Activated CD4-positive, CD25-positive, alpha-beta regulatory T cell treated with anti-CD3 and anti-CD28 coated beads, Interleukin-2, amount 50 U/mL, for 24 hours (primary cell): Measurements from ENCODE around the gene DMAP1.

Experiments used
- ATAC-seq, 2 donors: fragments of 150-1000 bp; cut with Tn5 transposase; one replicate each; pipeline ENCODE4 v1.10.0; 2021; ENCODE audit warnings: mild to moderate bottlenecking in 1 of 2, moderate library complexity in 1 of 2

The DMAP1 gene

GRCh38 chr1:44229435-44230167 lies 16.3 kb downstream of the DMAP1 start:
- ATAC-seq, result no peak

DNA sequence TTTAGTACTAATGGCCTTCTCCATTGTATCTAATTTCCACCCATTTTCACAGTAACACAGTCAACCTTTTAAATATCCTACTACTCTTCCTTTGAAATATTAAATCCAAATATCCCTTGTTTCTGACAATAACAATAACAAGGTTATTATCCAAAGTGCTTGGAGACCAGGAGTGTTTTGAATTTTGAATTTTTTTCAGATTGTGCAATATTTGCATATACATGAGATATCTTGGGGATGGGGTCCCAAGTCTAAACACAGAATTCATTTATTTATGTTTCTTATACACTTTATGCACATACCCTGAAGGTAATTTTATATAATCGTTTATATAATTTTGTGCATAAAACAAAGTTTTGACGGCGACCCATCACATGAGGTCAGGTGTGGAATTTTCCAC lies 17.5 kb downstream of the DMAP1 start:
- ATAC-seq, result no peak

DNA sequence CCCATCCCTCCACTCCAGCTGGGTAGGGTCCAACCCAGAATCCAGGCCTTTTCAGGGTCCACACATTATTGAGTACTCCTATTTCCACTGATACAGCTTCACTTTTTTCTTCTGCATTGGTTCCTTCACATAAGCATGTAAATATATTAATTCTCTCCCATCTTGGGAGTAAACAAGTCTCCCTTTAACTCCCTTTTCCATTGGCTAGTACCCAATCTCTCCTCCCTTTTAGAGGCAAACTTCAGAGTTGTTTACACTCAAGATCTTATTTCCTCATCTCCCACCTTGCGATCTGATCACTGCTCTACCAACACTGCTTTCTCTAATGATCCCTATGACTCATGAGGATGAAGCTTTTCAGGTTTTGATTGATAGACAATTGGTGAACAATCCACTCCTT lies 20.3 kb downstream of the DMAP1 start:
- no peak for ATAC-seq

DNA sequence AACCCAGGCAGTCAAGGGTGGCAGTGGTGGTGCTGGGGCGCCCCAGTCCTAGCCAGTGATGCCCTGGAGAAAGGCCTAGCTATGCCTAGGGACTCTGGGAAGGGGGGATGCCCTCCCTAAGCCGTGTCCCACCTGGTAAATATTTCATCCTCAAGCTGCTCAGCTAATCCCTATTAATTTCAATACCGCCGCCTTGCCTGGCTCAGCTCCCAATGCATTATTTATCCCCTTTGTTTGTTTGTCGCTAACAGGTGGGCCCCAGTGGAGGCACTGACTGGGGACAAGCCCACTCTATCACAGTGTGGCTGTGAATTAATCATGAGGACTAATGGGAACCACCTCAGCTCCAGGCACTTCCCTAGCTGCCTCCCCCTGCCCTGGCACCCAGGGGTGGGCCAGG lies 22.5 kb downstream of the DMAP1 start:
- no peak for ATAC-seq

- no peak for ATAC-seq
Measured at GRCh38 chr1:44236490-44237272, 23.4 kb downstream of the DMAP1 start.

DNA sequence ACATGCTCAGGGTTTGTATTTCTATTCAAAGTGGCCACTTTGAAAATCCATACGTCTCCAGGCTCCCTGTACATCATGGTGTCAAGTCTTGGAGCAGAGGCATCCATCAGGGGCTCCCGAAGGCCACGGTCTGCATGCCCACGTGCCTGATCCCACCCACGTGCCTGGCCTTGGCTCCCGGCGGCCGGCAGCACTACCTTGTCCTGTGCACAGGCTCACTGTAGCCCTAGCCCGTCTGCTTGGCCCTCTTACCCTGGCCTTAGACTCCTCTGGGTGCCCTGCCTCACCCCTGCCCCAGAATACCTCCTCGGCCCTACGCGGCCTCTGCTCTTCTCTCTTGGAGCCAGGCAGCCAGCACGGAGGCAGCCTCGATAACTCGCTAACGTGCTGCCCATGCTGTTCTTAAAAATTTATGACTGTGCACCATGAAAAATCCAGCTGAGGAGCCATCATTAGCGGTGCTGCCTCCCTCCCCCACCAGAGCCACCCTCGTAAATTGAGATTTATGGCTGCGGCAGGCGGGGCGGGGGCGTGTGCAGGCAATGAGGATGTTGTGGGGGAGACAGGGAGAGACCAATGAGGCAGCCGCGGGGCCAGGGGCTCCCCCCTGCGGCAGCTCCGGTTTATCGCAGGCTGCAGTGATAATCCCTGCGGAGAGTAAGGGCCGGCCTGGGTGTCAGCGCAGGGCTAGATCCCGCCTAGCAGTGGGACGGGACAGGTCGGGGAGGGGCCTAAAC lies 24.6 kb downstream of the DMAP1 start:
- ATAC-seq, result peak; percentile 44 to 56

- no peak for ATAC-seq
Measured at GRCh38 chr1:44238660-44239059, 25.4 kb downstream of the DMAP1 start.

DNA sequence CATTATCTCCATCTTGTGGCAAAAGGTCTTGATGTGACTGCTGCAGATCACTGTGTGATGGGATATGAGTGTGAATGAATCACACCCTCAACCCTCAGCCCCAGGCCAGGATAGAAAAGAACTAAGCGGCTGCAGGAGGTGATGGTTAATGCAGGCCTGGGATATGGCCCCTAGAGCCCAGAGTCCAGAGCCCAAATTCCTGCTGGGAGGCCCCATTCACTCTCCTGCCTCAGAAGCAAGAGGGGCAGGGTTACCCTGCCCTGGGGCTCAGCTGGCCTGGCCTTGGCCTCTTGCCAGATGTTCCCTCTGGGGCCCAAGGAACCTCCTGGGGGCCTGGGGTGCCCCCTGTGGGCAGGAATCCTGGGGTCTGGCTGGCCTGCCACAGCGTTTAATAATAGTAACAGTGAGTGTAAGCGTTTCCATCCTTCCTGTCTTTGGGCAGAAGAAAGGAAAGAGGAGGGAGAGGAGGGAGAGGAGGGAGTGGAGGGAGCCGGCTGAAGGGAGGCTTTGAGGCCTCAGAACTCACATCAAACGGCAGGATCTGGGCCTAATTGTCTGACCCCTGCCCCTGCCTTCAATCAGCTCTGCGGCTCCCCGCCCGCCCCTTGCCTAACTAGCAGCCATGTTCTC lies 26.2 kb downstream of the DMAP1 start:
- no peak for ATAC-seq

- no peak for ATAC-seq
Measured at GRCh38 chr1:44239961-44240371, 26.7 kb downstream of the DMAP1 start.

- ATAC-seq, result no peak
Measured at GRCh38 chr1:44240802-44241671, 27.8 kb downstream of the DMAP1 start.

DNA sequence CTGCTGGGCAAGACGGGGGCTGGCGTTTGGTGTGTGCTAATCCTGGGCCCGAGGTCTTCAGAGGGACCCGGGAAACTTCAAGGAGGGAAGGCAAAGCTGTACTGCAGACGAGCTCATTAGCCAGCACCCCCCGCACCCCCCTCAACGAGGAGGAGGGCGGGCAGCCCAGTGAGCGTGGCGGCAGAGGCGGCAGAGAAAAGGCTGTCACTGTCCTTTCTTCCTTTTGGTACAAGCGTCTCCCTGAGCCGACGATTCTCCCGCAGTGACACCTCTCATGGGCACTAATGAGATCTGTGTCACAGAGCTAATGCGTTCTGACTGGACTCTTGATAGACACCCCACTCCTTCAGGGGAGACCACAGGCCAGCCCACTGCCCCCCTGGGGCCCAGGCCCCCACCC lies 29.5 kb downstream of the DMAP1 start:
- no peak for ATAC-seq

DNA sequence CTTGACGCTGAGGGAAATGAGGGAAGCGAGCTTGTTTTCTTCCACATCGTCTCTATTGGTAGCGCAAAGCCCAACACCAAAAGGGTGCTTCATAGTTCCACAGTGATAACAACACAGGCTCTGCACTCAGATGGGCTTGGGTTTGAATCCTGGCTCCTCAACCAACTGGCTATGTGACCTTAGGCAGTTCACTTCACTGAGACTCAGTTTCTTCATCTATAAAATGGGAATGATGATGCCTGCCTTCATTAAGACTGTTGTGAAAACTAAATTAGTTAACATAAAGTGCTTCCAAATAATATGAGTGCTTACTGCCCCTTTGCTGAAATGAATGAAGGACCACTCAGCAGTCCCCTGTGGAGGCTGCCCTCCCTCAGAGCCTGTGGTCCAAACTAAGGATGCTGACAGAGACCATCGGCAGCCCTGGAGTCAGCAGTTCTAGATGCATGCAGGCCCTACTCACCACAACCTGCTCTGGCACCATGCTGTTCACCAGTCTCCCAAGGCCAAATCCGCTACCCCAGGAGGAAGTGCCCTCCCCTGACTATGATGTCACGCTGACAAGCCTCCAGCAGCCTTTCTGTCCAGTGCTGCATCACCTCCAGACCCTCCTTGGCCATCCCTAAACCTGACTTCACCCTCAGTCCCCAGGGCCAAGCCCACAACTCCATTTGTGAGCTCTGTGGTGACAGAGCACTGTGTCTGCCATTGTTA lies 30.7 kb downstream of the DMAP1 start:
- no peak for ATAC-seq

DNA sequence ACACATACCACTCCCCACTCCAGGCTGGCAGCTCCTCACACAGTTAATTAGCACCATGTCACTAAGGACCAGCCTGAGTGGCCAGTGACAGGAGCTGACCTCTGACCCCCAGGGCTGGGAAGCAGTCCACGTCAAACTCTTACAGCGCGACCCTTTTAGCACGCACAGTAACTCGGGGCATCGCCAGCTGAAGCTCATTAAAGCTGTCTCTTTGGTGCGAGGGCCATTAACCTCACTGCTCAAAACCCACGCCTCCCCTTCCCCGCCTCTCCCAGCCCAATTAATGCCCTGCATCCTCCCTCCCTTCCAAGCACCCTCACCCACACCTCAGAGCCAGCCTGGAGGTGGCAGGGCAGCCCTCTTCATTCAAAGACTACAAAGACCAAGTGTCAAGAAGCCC lies 31.7 kb downstream of the DMAP1 start:
- ATAC-seq, result no peak

DNA sequence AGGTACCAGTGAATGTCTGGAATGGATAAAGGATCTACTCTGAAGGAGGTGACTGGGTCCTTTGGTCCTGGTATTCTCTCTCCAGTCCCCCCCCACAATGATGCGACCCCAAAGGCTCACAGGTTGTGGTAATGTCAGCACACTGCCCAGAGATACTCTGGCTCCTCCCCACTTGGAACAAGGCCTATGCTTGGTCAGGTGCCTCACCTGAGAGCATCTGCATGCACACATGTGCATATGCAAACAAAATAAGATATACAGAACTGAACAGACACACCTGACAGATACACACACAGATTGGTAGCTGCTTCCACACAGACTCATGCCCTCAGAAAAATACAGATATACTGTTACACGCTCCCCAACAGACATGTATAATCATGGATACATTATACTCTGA lies 33.5 kb downstream of the DMAP1 start:
- ATAC-seq, result no peak

- no peak for ATAC-seq
Measured at GRCh38 chr1:44249543-44249942, 36.3 kb downstream of the DMAP1 start.

DNA sequence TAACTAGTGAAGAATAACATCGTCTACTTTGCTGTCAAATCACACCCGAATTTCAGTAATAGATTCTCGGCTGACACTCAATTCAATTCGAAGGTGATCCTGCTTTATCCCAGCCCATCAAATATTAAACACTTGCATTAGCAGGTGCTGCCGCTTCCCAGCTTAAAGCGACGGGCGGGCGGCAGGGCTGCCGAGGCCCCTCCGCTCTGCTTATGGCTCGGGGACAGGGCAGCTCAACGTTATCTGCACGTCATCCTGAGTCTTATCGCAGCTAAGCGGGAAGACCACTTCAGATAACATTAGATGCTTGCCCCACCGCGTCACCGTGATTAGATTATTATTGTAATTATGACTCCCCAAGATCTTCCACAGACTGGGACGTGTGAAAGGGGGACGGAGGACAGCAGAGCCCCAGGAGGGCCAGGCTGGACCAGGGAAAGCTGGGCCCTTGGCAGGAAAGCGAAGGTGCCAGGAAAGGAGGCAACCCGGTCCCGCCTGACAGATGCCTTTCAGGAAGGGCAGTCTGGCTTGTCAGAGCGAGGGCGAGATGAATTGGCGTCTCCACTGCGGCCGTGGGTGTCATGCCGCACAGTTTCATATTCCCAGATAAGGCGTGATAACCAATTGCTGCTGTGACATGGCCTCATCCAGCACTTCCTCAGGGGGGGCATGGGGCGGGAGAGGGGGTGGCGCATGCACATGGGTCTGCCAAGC lies 37.0 kb downstream of the DMAP1 start:
- ATAC-seq, result no peak

DNA sequence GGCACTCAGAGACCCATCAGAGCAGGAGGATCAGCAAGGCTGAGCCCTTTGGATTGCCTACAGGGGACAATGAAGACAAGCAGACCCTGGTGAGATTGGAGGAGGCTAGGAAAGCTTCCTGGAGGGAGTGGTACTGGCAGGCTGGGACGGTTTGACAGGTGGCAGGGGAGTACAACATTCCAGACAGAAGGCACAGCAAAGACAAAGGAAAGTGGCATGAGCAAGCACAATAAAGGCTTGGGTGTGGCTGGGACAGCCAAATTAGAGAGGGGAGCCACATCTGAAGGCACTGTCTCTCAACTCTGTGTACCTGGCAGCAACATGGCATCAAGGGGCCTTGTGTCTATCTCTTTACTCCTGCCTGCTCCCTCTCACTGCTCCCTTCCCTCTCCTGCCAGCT lies 38.2 kb downstream of the DMAP1 start:
- ATAC-seq, result no peak

DNA sequence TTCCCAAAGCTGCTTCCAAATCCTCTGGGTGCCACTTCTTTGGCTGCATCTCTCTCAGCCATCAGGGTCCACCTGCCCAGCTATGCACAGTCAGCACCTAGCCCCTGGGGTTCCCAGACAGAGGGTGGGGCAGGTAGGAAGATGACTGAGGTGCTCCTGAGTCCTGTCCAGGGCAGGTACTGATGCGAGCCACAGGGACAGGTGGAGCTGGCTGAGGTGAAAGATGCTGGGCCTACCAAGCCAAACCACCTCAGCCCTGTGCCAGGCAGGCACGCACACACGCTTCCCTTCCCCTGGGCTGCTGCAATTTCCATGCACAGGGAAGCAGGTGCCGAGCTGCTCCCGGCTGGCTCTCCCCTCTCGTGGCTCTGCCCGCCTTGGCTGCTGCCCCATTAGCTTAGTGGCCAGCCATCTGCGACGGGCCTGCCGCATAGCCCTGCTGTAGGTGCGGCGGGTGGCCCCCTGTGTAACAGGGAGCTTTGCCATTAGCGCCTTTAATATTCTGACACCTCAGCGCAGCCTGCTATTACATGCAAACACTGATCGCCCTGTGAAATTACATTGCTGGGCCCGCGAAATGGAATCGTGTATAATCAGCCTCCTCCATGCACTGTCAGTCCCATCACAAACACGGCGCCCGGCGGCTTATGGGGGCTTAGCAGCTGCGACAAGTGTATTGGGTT lies 38.9 kb downstream of the DMAP1 start:
- ATAC-seq, result no peak

- ATAC-seq, result peak; percentile 56 to 69
Measured at GRCh38 chr1:44254392-44254910, 41.2 kb downstream of the DMAP1 start.
